K562 (cell line): ENCODE data around the gene PYGO2. TPM values are rescaled to one million over a fixed set of nuclear protein-coding genes. Genes with fewer than 3 reads are reported as not detected.

Experiments
- ATAC-seq: fragments of 200-7000 bp; cut with Tn5 transposase; 3 replicates; pipeline ENCODE4 v1.9.1; 2020; ENCODE audit warnings: moderate library complexity
- BruUV-seq: library from RNA; stranded (reverse); fragments of 400-500 nt; replicated peaks from 2 replicates; lab custom pipeline; 2021; lab: Mats Ljungman, UMichigan
- CTCF ChIA-PET: fragments of 300-600 bp; formaldehyde crosslinking; extraction: SDS; loops from one replicate; lab custom pipeline; 2021; ENCODE audit warnings: low intra/inter-chr PET ratio; lab: Yijun Ruan, JAX
- POLR2A ChIA-PET: fragments of 300-600, 350-650 bp; sonication (Branson Sonifier 250); formaldehyde crosslinking; extraction: SDS; loops from one replicate; lab custom pipeline; 2021; ENCODE audit warnings: antibody characterized with exemption, inconsistent platforms; lab: Yijun Ruan, JAX
- DNase-seq, 4 experiments: peaks; one replicate each; pipeline versions ENCODE4 v3.0.0 to v3.0.0-alpha.2; 2011 to 2018; ENCODE audit warnings: low spot score in 3 of 4, mixed read lengths in 3 of 4; ENCODE audit errors: extremely low read depth in 1 of 4
- FAIRE-seq: peaks from 2 replicates; lab custom pipeline; 2011; peaks lifted over from hg19 to GRCh38; lab: Jason Lieb, UNC
- H2AFZ ChIP-seq: 2 replicates; pipeline ENCODE4 v1.6.0; 2011; ENCODE audit warnings: low read depth, low read length, control low read depth, inconsistent platforms
- H3K27ac ChIP-seq: fragments of 200-600 bp; 3 replicates; pipeline ENCODE4 v1.8.0; 2011; ENCODE audit warnings: low read depth, mild to moderate bottlenecking, control low read depth, inconsistent platforms, low read length, moderate library complexity, mixed read lengths; ENCODE audit errors: extremely low read depth
- H3K27me3 ChIP-seq, 2 experiments: fragments of 300-600 bp in 1 of 2; 2 replicates in 1 of 2; 3 replicates in 1 of 2; pipeline versions ENCODE4 v1.6.0 to v1.8.0; 2011; ENCODE audit warnings: inconsistent platforms in 2 of 2, low read length in 2 of 2, mild to moderate bottlenecking in 1 of 2, mixed read lengths in 1 of 2, moderate library complexity in 1 of 2; ENCODE audit not compliant: control insufficient read depth in 2 of 2, insufficient read depth in 2 of 2
- H3K36me3 ChIP-seq: fragments of 300-600 bp; 3 replicates; pipeline ENCODE4 v1.8.0; 2011; ENCODE audit warnings: mild to moderate bottlenecking, low read length, inconsistent platforms; ENCODE audit not compliant: control insufficient read depth, insufficient read depth
- H3K4me1 ChIP-seq, 2 experiments: fragments of 200-600 bp in 1 of 2; replicated peaks in 1 of 2; 2 replicates in 1 of 2; 3 replicates in 1 of 2; pipeline versions ENCODE4 v1.5.1 to v1.8.0; 2011; ENCODE audit warnings: inconsistent platforms in 2 of 2, low read length in 2 of 2, mild to moderate bottlenecking in 1 of 2, mixed read lengths in 1 of 2, moderate library complexity in 1 of 2; ENCODE audit not compliant: control insufficient read depth in 2 of 2, insufficient read depth in 2 of 2
- H3K4me2 ChIP-seq: 2 replicates; pipeline ENCODE4 v1.6.1; 2011; ENCODE audit warnings: low read length, control low read depth, inconsistent platforms, mixed read lengths; ENCODE audit not compliant: insufficient read depth
- H3K4me3 ChIP-seq: fragments of 200-600 bp; sonication (generic), shearing (Covaris generic); 2 replicates; pipeline ENCODE4 v1.5.1; 2016; ENCODE audit warnings: control low read depth, inconsistent platforms
- H3K79me2 ChIP-seq: fragments of 200-600 bp; 3 replicates; pipeline ENCODE4 v1.8.0; 2011; ENCODE audit warnings: low read length, inconsistent platforms; ENCODE audit not compliant: control insufficient read depth, insufficient read depth
- H3K9ac ChIP-seq, 2 experiments: 2 replicates each; pipeline versions ENCODE4 v1.6.0 to v1.6.1; 2011; ENCODE audit warnings: low read depth in 2 of 2, low read length in 2 of 2, control low read depth in 1 of 2, inconsistent platforms in 1 of 2, mild to moderate bottlenecking in 1 of 2, mixed read lengths in 1 of 2; ENCODE audit not compliant: insufficient read depth in 1 of 2
- H3K9me1 ChIP-seq: one replicate; pipeline ENCODE4 v1.6.0; 2011; ENCODE audit warnings: inconsistent platforms, mild to moderate bottlenecking, low read length, moderate library complexity; ENCODE audit not compliant: control insufficient read depth, insufficient read depth
- H3K9me3 ChIP-seq: replicated peaks from 2 replicates; pipeline ENCODE4 v1.5.1; 2011; ENCODE audit warnings: low read depth, low read length, inconsistent platforms; ENCODE audit not compliant: control insufficient read depth, insufficient read depth
- H4K20me1 ChIP-seq: replicated peaks from 2 replicates; pipeline ENCODE4 v1.6.1; 2011; ENCODE audit warnings: low read length, inconsistent platforms, mixed read lengths; ENCODE audit not compliant: control insufficient read depth, insufficient read depth
- CBFA2T3 ChIP-seq: fragments of 450-650 bp; IDR thresholded peaks from 2 replicates; pipeline ENCODE4 v1.6.1; 2017
- CBFB ChIP-seq: sonication (generic); formaldehyde crosslinking; IDR thresholded peaks from 2 replicates; pipeline ENCODE4 v1.4.0; 2020; ENCODE audit warnings: mild to moderate bottlenecking, missing genetic modification reagents
- CHCHD3 ChIP-seq: fragments of 250-450 bp; sonication (Bioruptor Pico); IDR thresholded peaks from 2 replicates; pipeline ENCODE4 v2.1.2; 2022; ENCODE audit warnings: mild to moderate bottlenecking
- POLR2G ChIP-seq: fragments of 200-400 bp; formaldehyde crosslinking; IDR thresholded peaks from 2 replicates; pipeline ENCODE4 v1.6.1; 2017; ENCODE audit warnings: low read depth, mild to moderate bottlenecking, antibody characterized with exemption, low read length, moderate library complexity
- RBFOX2 ChIP-seq: fragments of 200-400 bp; formaldehyde crosslinking; IDR thresholded peaks from 2 replicates; pipeline ENCODE4 v1.6.1; 2017; ENCODE audit warnings: low read depth, mild to moderate bottlenecking, low read length, moderate library complexity
- RUNX1 ChIP-seq: sonication (generic); IDR thresholded peaks from 2 replicates; pipeline ENCODE4 v1.6.1; 2016; ENCODE audit warnings: antibody characterized with exemption, low read depth
- TRIM28 ChIP-seq: fragments of 450-650 bp; IDR thresholded peaks from 2 replicates; pipeline ENCODE4 v1.6.1; 2017
- ZKSCAN8 ChIP-seq: fragments of 200-800 bp; sonication (Bioruptor generic); IDR thresholded peaks from 2 replicates; pipeline ENCODE4 v1.6.1; 2016; ENCODE audit warnings: missing genetic modification characterization, missing compliant biosample characterization
- ZNF764 ChIP-seq: fragments of 250-450 bp; sonication (Bioruptor Pico); IDR thresholded peaks from 2 replicates; pipeline ENCODE4 v1.4.0; 2020; ENCODE audit warnings: low read depth, mild to moderate bottlenecking, moderate library complexity
- ZNF766 ChIP-seq: fragments of 200-800 bp; sonication (Bioruptor generic); conservative IDR thresholded peaks from 2 replicates; pipeline ENCODE4 v1.6.1; 2016; ENCODE audit warnings: missing genetic modification characterization, missing compliant biosample characterization
- WGBS: fragments of 100-300 bp; shearing (Covaris generic); methylation state at CpG from one replicate; pipeline ENCODE4 v1.1.6; 2016; ENCODE audit warnings: low coverage, mixed read lengths; ENCODE audit not compliant: insufficient coverage; ENCODE audit errors: missing lambda C conversion rate; 5-methylcytosine and 5-hydroxymethylcytosine counted together
- in situ Hi-C: fragments of 300-500 bp; cut with MboI; formaldehyde crosslinking; loops from 4 replicates; pipeline ENCODE4 v1.15.0; 2018; ENCODE audit warnings: inconsistent platforms, mixed read lengths
- intact Hi-C: fragments of 100-400 bp; cut with micrococcal nuclease; formaldehyde crosslinking; loops from 2 replicates; pipeline ENCODE4 v1.14.2; 2022
- polyA plus RNA-seq, 8 experiments: library from polyadenylated mRNA; depleted of rRNA in 4 of 8; stranded (reverse) in 5 of 8; unstranded in 3 of 8; fragments of >200 nt; fragmentation: Nextera tagmentation in 2 of 8; fragmentation: Illumina TruSeq in 1 of 8; extraction: Ambion mirVana in 2 of 8; extraction: Trizol in 1 of 8; gene quantifications; 2 replicates each; pipeline versions ENCODE4 v1.2.1 to v1.2.3, GENCODE V29; 2011 to 2014; ENCODE audit warnings: inconsistent platforms in 1 of 8, missing spikeins in 1 of 8
- total RNA-seq, 7 experiments: library from RNA; depleted of rRNA in 6 of 7; stranded (reverse); fragments of >200 nt in 6 of 7; fragmentation: Illumina TruSeq in 2 of 7; extraction: Trizol in 2 of 7; gene quantifications; 2 replicates each; pipeline versions ENCODE4 v1.2.1 to v1.2.3, GENCODE V29; 2011 to 2021; ENCODE audit warnings: low replicate concordance in 1 of 7
- TF ChIP-seq, protein P1 (sequence below): fragments of 150-350 bp; IDR thresholded peaks from 2 replicates; pipeline ENCODE4 v1.6.1; 2014; ENCODE audit warnings: low read depth, mild to moderate bottlenecking, low read length, borderline replicate concordance
- TF ChIP-seq, protein P2 (sequence below): sonication (generic); formaldehyde crosslinking; IDR thresholded peaks from 2 replicates; pipeline ENCODE4 v1.8.0; 2023; ENCODE audit warnings: mild to moderate bottlenecking, missing genetic modification reagents
- TF ChIP-seq, protein P3 (sequence below): fragments of 450-650 bp; conservative IDR thresholded peaks from 2 replicates; pipeline ENCODE4 v1.6.1; 2016; ENCODE audit warnings: missing genetic modification characterization, low read depth, mild to moderate bottlenecking, control low read depth, missing compliant biosample characterization

Gene PYGO2
- total and polyA plus RNA-seq, 9 of the 15 experiments (the other 6 are each of a cell fraction or from before 2014, with no cell fraction given), result 8.3 to 36.2 (median 18.2) TPM

DNA sequence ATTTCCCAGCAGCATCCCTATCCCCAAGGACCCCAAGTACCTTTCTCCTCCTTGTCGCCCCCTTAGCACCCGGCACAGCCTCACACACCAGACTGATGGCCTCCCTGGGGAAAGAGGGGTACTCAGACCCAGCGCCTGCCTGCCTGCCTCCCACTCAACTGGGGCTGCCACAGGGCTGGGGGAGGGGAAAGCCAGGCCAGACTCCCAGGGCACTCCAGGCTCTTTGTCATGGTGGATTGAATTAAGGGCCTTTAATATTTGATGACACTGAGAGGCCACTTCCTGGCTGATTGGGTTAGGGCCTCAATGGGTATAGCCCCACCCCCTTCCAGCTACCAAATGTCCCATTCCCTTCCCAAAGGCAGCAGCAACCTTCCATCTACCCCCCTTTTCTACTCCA is 7.1 kb upstream of the PYGO2 start:
- Histone ChIP-seq H3K4me3 (no peak overlapping the region), H3K36me3 (peaks cover 59% of the 10 kb centered on the region), H3K27me3 (no peaks in the 10 kb centered on the region; a peak in 1 of 5 replicates), H4K20me1 (no peaks in the 10 kb centered on the region), H3K4me2 (no peak overlapping the region), H2AFZ (no peak overlapping the region), H3K9me3 (no peaks in the 10 kb centered on the region), H3K9me1 (no peaks in the 10 kb centered on the region)
- no peak for ATAC-seq
- WGBS, result 83% methylated on average over 3 of the region's 3 CpGs
- BruUV-seq, result no TSS peak
- CTCF ChIA-PET, result no interaction called here
- TF ChIP-seq CBFA2T3 (no peak), RBFOX2 (peak; percentile 54), ZNF764 (no peak), CHCHD3 (CRISPR knock-in tag) (no peak), ZNF766 (no peak), TRIM28 (no peak), RUNX1 (no peak), ZKSCAN8 (CRISPR knock-in tag) (no peak), CBFB (CRISPR knock-in tag) (no peak), POLR2G (0 out of 2 replicates have a peak, but pooled peaks have one; percentile 27)
- TF ChIP-seq, protein P1, sequence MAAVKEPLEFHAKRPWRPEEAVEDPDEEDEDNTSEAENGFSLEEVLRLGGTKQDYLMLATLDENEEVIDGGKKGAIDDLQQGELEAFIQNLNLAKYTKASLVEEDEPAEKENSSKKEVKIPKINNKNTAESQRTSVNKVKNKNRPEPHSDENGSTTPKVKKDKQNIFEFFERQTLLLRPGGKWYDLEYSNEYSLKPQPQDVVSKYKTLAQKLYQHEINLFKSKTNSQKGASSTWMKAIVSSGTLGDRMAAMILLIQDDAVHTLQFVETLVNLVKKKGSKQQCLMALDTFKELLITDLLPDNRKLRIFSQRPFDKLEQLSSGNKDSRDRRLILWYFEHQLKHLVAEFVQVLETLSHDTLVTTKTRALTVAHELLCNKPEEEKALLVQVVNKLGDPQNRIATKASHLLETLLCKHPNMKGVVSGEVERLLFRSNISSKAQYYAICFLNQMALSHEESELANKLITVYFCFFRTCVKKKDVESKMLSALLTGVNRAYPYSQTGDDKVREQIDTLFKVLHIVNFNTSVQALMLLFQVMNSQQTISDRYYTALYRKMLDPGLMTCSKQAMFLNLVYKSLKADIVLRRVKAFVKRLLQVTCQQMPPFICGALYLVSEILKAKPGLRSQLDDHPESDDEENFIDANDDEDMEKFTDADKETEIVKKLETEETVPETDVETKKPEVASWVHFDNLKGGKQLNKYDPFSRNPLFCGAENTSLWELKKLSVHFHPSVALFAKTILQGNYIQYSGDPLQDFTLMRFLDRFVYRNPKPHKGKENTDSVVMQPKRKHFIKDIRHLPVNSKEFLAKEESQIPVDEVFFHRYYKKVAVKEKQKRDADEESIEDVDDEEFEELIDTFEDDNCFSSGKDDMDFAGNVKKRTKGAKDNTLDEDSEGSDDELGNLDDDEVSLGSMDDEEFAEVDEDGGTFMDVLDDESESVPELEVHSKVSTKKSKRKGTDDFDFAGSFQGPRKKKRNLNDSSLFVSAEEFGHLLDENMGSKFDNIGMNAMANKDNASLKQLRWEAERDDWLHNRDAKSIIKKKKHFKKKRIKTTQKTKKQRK, result no peak
- TF ChIP-seq, protein P2, sequence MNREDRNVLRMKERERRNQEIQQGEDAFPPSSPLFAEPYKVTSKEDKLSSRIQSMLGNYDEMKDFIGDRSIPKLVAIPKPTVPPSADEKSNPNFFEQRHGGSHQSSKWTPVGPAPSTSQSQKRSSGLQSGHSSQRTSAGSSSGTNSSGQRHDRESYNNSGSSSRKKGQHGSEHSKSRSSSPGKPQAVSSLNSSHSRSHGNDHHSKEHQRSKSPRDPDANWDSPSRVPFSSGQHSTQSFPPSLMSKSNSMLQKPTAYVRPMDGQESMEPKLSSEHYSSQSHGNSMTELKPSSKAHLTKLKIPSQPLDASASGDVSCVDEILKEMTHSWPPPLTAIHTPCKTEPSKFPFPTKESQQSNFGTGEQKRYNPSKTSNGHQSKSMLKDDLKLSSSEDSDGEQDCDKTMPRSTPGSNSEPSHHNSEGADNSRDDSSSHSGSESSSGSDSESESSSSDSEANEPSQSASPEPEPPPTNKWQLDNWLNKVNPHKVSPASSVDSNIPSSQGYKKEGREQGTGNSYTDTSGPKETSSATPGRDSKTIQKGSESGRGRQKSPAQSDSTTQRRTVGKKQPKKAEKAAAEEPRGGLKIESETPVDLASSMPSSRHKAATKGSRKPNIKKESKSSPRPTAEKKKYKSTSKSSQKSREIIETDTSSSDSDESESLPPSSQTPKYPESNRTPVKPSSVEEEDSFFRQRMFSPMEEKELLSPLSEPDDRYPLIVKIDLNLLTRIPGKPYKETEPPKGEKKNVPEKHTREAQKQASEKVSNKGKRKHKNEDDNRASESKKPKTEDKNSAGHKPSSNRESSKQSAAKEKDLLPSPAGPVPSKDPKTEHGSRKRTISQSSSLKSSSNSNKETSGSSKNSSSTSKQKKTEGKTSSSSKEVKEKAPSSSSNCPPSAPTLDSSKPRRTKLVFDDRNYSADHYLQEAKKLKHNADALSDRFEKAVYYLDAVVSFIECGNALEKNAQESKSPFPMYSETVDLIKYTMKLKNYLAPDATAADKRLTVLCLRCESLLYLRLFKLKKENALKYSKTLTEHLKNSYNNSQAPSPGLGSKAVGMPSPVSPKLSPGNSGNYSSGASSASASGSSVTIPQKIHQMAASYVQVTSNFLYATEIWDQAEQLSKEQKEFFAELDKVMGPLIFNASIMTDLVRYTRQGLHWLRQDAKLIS (CRISPR knock-in tag), result no peak
- TF ChIP-seq, protein P3, sequence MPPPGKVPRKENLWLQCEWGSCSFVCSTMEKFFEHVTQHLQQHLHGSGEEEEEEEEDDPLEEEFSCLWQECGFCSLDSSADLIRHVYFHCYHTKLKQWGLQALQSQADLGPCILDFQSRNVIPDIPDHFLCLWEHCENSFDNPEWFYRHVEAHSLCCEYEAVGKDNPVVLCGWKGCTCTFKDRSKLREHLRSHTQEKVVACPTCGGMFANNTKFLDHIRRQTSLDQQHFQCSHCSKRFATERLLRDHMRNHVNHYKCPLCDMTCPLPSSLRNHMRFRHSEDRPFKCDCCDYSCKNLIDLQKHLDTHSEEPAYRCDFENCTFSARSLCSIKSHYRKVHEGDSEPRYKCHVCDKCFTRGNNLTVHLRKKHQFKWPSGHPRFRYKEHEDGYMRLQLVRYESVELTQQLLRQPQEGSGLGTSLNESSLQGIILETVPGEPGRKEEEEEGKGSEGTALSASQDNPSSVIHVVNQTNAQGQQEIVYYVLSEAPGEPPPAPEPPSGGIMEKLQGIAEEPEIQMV (tag), result no peak
- TF ChIP-seq, all 486 proteins: peak for 2
- H3K4me1 ChIP-seq, result peaks cover 40 to 55% of the 10 kb centered on the region in 2 experiments
- FAIRE-seq, result no peak
- DNase-seq, result no peak
- POLR2A ChIA-PET, result interaction anchor here (0.6 to 0.7 kb wide), 3 partner anchors 13 to 275 kb away, joined by 3 read pairs; partner anchors contain the start of gene PBXIP1
- in situ Hi-C loops, result no loop called here
- peak overlapping the region in 1 of 2 experiments; percentile 68; a peak in 2 of 4 replicates for H3K9ac ChIP-seq
- intact Hi-C loops, result no loop called here
- peaks cover 42% of the 10 kb centered on the region for H3K79me2 ChIP-seq
- H3K27ac ChIP-seq, result no peak overlapping the region
